ENCODE data around the gene AUP1.

AUP1 gene

DNA sequence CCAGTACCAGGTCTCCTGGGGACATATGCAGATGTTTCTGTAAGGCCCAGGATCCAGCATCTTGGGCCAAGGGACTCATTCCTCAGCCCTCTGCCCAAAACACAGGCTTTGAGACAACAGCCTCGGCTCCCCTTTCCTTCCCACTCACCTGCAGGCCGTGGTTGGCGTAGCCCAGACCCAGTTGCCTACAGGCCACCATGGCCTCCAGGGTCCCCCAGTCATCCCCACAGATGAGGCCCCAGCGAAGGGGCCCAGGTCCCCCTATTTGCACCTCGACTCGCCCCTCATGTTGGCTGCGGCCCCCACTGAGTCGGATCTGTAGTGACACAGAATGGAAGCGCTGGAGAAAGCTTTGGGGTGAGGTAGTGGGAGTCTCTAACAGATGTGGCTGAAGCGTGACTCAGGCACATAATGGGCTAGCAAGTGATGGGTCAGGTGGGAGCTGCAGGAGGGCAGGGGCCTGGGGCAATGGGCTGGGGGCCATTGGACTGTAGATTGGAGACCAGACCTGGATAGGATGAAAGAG lies 6.0 kb upstream of the AUP1 start:
- no peak for DNase-seq (ENCODE audit: low read depth)

DNA sequence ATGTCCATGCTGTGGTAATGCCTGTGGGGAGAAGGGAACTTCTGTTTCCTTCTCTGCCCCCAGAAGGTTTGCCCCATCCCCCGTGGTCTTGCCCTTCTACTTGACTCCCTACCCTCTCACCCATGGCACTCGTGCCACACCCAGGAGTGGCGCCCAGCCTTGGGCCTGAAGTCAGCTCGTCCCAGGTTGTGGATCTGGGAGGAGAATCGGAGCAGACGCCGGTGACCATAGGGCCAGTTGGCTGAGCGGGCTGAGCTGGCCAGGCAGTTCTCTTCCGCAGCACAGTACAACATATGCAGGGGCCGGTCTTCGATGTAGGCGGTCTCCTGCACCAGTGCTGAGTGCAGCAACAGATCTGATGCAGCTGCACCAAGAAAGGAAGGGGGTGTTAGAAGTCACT lies 4.9 kb upstream of the AUP1 start:
- DNase-seq (ENCODE audit: low read depth): no peak

DNA sequence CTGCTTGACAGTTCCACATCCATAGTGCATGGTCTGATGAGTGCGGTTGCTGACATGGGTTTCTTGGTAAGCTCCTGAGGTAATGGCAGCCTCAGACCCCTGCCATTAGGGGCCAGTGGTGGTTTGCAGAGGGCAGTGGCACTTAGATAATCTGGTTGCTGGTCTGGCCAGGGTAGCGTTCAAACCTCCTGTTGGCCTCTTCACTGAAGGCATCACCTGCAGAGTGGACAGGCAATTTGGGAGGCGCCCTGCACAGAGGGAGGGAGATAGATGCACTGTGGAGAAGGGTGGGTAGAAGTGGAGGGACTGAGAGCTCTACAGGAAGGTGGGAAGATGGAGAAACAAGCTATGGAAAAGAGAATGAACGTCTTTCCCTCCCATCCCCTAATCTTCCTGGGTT lies 4.0 kb upstream of the AUP1 start:
- no peak for DNase-seq (ENCODE audit: low read depth)

DNA sequence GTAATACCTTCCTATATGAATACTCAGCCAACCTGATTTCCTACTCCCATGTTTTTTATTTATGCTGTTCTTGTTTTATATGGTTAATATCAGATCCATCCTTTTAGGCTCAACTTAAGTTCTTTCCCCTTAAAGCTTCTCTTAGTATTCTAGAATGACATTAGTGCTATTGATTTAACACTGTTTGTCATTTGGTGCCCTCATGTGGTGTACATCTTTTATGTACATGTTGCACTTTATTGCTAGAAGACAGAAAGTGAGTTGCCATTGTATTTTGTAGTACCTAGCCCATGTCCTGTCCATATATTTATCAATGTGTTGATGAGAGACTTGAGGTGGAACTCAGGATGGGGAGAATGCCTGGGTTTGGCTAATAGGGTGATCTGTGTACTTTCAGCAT lies 2.7 kb upstream of the AUP1 start:
- DNase-seq (ENCODE audit: low read depth): no peak

DNA sequence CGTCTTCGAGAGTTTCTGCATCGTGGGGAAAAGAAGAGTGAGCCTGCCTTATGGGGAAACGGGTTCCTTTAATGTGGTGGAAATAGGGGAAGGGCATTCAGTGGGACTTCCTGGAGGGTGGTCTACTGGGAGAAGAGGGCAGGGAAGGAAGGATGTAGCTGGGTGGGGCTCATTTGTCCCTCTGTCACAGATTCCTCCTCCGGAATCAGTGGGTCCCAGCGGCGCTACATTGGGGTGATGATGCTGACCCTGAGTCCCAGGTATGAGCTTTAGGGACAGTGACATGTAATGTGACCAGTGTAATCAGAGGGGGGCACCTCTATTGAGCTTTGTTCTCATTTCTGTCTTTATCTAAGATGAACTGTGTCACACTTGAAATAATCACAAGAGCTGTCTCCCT lies 2.2 kb upstream of the AUP1 start:
- no peak for DNase-seq (ENCODE audit: low read depth)

DNA sequence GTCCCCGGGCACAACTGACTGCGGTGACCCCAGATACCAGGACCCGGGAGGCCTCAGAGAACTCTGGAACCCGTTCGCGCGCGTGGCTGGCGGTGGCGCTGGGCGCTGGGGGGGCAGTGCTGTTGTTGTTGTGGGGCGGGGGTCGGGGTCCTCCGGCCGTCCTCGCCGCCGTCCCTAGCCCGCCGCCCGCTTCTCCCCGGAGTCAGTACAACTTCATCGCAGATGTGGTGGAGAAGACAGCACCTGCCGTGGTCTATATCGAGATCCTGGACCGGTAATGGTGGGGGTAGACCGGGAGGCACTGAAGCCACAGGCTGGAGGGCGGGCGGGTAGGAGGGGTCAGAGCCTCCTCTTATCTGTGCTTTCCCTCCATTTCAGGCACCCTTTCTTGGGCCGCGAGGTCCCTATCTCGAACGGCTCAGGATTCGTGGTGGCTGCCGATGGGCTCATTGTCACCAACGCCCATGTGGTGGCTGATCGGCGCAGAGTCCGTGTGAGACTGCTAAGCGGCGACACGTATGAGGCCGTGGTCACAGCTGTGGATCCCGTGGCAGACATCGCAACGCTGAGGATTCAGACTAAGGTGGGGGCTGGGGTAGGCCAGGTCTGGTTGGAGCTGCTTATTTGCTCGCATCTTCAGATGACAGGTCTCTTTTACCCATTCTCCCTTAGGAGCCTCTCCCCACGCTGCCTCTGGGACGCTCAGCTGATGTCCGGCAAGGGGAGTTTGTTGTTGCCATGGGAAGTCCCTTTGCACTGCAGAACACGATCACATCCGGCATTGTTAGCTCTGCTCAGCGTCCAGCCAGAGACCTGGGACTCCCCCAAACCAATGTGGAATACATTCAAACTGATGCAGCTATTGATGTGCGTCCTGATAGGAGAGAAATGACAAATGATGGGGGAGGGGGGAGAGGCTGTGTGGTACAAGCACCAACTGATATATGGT lies 1.0 kb upstream of the AUP1 start:
- no peak for DNase-seq (ENCODE audit: low read depth)

DNA sequence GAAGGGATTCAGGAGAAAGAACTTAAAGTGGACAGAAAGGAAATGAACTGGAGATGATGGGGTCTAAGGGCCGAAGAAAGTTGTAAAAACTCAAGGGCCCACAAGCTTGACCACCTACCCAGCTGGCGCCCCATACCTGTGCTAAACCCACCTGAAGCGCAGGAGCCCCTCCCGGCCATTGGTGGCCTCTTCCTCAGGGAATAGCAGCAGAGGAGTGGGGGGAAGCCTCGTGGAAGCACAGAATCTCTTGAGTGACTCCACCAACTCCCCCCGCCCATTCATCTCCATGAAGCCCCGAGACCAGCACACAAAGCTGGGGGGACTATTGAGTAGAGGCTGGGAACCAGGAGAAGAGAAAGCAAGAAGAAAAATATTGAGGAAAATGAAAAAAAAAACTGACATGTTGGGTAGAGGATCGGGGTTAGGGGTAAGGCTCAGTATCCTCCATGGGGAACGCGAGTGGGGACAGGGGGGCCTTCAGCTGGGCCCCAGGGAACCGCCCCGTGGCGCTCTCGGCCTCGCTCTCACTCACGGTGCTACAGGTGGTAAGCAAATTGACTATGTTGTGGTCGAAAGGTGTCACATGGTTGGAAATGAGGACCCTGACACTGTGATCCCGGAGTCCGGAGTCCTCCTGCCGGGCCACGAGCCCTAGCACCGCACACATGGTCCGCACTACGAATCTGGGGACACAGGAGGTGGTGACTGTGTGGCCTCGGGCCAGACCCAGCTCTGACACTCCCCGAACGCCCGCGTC lies 728 bp downstream of the AUP1 start:
- no peak for DNase-seq (ENCODE audit: low read depth)

DNA sequence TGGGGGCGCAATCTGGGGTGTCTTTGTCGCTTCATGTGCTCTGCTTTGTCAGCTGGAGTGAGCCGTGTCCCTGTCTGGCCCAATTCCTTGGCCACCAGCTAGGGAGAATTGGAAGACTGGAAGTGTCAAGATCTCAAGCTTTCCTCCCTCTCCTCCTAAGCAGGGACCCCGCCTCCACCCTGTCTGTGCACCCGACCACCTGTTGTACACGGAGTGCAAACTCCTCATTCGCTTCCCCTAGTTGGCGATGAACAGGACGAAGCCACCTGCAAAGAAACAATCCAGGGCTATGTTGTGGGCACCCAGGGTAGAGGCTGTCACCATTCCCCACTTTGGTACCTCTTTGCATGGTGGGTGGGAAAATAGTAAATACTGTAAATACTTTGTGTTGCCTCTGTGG lies 1.8 kb downstream of the AUP1 start:
- no peak for DNase-seq (ENCODE audit: low read depth)

DNA sequence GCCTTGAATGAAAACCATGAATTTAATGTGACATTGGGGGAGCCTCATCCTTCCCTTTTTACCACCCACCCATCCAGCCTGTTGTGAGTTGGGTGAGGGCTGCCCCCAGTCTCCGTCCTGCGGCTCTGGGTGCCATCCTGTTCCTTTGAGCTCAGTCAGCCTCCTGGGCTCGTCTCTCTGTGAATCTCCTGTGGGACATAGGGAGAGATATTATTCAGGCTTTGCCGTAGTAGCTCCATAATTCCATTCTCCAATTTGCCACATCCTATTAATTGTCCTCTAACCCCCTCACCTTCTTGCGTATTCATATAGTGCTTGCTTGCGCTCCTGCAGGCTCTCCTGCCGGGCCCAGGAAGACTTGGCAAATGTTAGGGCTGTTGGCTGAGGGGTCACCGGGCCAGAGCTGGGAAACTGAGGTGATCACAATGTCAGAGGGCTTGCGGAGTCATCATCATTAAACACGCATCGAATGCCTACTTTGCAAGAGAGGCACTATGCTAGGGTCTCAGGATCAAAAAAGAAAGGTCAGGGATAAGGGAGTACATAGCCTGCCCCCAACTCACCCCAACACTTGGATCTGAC lies 2.8 kb downstream of the AUP1 start:
- no peak for DNase-seq (ENCODE audit: low read depth)

DNA sequence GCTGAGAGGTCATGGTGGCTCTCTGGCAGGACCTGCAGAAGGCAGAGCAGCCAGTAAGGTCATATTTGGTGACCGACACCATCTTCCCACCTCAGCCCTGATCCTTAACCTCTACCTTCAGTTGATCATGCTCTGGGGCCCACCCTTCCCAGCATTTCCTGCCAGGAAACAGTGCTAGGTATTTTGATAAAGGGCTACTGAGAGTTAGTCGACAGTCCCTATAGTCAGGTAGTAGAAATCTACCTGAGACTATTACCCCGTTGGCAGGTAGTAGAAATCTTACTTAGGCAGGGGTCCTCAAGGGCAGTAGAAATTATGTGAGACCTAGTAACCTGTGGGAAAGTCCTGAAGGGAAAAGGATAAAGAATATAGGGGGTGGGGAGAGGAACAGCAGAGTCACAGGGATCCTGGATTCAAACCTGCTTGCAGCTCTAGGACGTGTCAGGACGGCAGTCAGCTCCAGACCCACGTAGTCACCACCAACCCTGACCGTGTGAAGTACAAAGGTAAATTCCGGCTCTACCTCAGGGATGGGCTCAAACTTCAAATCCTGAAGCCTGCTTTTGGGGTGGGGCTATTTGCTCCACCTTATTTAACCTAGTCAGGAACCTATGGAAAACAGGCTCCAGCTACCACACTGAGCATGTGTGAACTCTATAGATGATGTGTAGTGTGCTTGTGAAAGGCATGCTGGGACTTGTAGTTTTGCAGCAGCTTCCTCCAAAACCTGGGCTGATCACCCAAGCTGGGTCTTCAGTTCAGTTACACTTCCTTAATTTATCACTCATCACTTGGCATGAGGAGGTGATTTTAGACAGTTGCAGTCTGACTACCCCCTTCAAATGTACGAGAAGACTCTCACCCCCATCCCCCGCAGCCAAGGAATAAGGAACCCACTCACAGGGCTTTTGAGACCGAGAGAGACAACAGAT lies 3.5 kb downstream of the AUP1 start, which contains the start of gene DQX1:
TSS of gene DQX1 (minus strand) at position 515 of the 932 bp plus-strand sequence. CDS start at position 13, 502 bp downstream.
- no peak for DNase-seq (ENCODE audit: low read depth)

DNA sequence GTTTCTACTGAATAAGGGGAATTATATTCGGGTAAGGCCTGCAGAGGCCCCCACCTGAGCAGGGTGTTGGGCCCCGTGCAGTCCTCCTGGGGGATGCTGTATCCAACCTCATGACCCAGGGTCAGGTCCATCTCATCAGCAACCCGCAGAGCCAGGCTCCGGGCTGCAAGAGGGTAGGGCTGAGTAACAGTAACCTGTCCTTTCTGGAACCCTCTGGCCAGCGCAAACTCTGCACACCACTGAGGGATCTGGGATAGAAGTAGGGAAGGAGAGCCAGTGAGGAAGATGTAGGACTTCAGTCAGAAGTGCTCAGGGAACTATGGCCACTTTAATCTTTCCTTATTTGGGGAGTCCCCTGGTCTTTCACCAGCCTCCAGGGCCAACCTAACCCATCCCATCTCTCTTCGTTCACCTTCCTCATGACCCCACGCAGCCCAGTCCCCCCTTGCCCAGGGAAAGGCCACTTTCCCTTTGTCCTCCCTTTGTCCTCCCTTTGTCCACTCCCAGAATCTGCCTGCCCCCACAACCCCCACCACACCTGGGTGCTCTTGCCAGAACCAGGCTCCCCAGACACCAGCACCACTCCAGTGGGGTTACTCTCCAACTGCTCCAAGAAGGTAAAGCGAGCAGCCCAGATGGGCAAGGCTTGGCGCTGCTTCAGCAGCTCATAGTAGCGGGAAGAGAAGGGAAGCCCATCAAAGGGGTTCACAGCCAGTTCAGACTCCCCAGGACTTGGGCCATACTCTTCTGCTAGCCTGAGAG lies 4.4 kb downstream of the AUP1 start:
- no peak for DNase-seq (ENCODE audit: low read depth)

DNA sequence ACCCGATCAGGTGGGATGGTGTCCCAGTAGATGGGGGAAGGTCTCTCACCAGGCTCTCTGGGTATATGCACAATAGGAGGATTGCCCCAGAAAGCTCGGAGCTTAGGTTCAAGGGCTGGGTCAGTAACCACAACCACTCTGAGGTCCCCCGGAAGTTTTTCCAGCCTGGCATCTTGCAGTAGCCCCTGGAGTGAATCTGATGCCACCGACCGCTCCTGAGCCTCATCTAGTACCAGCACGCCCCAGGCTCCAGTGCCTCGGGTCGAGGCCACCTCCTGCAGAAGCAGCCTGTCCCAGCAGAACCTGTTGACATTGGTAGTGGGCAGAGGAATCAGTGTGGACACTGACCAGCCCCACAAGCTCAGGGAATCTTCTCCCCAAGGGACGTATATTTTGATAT lies 5.5 kb downstream of the AUP1 start:
- DNase-seq (ENCODE audit: low read depth): no peak

DNA sequence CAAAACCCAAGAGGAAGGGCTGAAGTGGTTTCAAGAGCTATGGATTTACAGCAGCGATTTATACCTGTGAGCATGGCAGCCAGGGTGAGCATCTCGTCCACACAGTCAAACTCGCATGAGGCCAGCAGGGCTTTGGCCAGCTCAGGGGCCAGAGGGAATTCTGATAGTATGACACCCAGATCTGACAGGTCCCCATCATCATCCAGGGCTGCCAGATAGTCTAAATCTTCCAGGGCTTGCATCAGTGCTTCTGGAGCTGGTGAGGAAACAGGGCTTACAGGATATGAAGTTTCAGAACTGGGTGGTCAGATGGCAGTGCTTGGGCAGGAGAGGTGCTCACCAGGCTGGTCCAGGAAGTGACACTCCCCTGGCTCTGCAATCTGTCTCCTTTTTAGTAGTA lies 7.0 kb downstream of the AUP1 start:
- DNase-seq (ENCODE audit: low read depth): no peak

DNA sequence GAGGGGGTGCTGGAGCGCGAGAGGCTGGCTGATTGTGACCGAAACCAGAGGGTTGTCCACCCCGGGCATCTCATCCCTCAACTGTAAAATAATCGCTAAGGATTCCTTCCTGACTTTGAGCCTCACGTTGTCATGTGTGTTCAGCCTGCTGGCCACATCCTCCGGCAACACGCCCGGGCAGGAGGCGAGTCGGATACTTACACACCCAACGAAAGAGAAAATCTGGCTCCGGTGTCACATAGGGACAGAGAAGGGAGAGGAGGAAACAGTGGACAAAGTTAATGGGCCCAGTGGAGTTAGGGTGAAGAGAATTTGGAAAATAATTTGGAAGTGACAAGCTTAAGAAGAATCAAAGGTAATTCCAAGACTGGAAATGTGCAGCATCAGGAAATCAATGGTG lies 12.9 kb downstream of the AUP1 start:
- DNase-seq (ENCODE audit: low read depth): no peak

DNA sequence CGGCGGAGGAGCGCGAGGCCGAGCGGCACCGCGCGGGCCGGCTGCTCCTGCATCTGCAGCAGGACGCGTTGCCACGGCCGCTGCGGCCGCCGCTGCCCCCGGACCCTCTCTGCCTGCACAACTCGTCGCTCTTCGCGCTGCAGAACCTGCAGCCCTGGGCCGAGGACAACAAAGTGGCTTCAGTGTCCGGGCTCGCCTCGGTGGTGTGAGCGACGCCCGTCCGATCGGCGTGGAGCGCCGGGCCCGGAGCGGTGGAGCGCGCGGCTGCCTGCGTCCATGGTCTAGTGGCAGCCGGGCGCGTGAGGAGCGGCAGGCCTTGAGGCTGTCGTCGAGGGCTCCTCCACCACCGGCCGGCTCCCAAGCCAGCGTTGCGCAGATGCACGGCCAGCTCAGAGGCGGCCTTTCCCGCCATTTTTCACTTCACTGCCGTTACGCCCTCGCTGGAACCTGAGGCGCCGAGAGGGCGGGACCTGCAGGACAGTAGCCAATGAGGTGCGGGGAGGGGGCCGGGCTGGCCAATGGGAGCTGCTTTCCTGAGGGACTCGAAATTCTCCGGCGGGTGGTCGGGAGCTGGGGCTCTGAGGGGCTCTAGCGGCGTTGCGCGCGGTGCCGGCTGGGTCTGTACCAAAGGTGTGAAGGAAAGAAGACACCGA lies 13.4 kb downstream of the AUP1 start:
- DNase-seq (ENCODE audit: low read depth): no peak

DNA sequence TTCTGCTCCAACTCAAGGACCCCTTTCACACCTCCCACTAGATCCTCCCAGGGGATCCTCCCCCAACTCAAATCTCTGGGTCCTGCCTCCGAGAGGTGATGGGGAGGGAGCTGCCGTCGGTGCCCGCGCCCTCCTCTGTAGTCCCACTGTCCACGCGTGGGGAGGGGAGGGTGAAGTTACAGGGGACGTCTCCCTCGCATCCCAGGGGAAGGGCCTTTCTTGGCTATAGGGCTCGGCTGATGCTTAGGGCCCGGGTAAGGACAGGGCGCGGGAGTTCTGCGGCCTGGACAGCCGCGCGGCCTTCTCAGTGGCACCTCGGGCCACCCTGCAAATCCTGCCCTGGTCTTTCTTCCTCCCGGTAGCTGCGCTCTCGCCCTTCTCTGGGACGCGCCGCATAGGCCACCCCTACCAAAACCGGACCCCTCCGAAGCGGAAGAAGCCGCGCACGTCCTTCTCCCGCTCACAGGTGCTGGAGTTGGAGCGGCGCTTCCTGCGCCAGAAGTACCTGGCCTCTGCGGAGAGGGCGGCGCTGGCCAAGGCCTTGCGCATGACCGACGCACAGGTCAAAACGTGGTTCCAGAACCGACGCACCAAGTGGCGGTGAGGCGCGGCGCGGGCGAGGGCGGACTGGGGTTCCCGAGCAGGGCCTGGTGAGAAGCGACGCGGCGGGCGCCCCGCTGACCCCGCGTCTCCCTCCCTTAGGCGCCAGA lies 14.1 kb downstream of the AUP1 start:
- DNase-seq (ENCODE audit: low read depth): no peak

DNA sequence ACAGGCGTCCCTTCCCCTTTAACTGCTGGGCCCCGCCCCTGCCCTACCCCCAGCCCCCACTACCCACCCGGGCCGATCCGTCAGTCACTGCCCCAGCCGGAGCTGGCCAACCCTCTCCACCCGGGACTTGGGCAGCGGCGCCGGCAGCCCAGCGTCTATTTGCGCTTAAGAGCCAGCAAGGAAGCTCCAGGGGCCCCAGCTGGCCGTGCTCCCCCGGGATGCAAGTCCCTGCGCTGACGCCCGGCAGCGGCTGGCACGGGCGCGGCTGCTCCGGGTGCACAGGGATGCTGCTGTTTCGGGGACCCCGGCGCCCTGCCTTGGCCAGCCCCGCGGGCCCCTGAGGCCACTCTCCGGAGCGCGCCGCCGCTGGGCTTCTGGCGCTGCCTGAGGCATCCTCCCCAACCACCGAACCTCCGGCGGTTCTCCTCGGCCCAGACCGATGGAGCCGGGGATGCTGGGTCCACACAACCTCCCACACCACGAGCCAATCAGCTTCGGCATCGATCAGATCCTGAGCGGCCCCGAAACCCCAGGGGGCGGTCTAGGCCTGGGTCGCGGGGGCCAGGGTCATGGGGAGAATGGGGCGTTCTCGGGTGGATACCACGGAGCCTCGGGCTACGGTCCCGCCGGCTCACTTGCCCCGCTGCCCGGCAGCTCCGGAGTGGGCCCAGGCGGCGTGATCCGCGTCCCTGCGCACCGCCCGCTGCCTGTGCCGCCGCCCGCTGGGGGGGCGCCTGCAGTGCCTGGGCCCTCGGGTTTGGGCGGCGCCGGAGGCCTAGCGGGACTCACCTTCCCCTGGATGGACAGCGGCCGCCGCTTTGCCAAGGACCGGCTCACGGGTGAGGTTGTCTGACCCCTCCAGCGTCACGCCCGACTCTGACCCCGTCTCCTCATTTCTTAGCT lies 14.9 kb downstream of the AUP1 start, which contains the start of gene TLX2:
TSS of gene TLX2 (plus strand) at position 83 of the 903 bp plus-strand sequence. CDS start at position 440, 357 bp downstream.
- DNase-seq (ENCODE audit: low read depth): no peak
